Smooth muscle cell (in vitro differentiated cells): Measurements from ENCODE around the gene KCNJ6. TPM values are rescaled to one million over a fixed set of nuclear protein-coding genes. Genes with fewer than 3 reads are reported as not detected.

Experiments used
- DNase-seq: peaks from one replicate; lab custom pipeline; 2025; ENCODE audit not compliant: unreplicated experiment; lab: John Stamatoyannopoulos, UW
- H2AFZ ChIP-seq: fragments of 200-600 bp; sonication (generic); 2 replicates; pipeline ENCODE4 v1.6.0; 2016; ENCODE audit warnings: antibody characterized with exemption, low read depth, mild to moderate bottlenecking
- H3F3A ChIP-seq: fragments of 200-600 bp; sonication (generic); 2 replicates; pipeline ENCODE4 v1.6.0; 2017; ENCODE audit warnings: antibody characterized with exemption, low read depth
- H3K27ac ChIP-seq: fragments of 200-600 bp; sonication (generic); 2 replicates; pipeline ENCODE4 v1.5.1; 2016; ENCODE audit warnings: low read depth, mild to moderate bottlenecking
- H3K27me3 ChIP-seq: fragments of 200-600 bp; sonication (generic); 2 replicates; pipeline ENCODE4 v1.6.1; 2016; ENCODE audit warnings: low read depth, mild to moderate bottlenecking
- H3K36me3 ChIP-seq: fragments of 200-600 bp; sonication (generic); 2 replicates; pipeline ENCODE4 v1.5.1; 2016; ENCODE audit warnings: low read depth
- H3K4me1 ChIP-seq: fragments of 200-600 bp; sonication (generic); 2 replicates; pipeline ENCODE4 v1.5.1; 2016; ENCODE audit warnings: low read depth
- H3K4me2 ChIP-seq: fragments of 200-600 bp; sonication (generic); 2 replicates; pipeline ENCODE4 v1.6.0; 2016; ENCODE audit warnings: mild to moderate bottlenecking
- H3K4me3 ChIP-seq: fragments of 200-600 bp; sonication (generic); 2 replicates; pipeline ENCODE4 v1.5.1; 2016; ENCODE audit warnings: mild to moderate bottlenecking
- H3K79me2 ChIP-seq: fragments of 200-600 bp; sonication (generic); 2 replicates; pipeline ENCODE4 v1.6.0; 2016; ENCODE audit warnings: low read depth, mild to moderate bottlenecking
- H3K9ac ChIP-seq: fragments of 200-600 bp; sonication (generic); 2 replicates; pipeline ENCODE4 v1.6.0; 2016; ENCODE audit warnings: low read depth
- H3K9me3 ChIP-seq: fragments of 200-600 bp; sonication (generic); replicated peaks from 2 replicates; pipeline ENCODE4 v1.5.1; 2016; ENCODE audit warnings: low read depth
- H4K20me1 ChIP-seq: fragments of 200-600 bp; sonication (generic); 2 replicates; pipeline ENCODE4 v1.6.0; 2016; ENCODE audit warnings: low read depth
- whole genome bisulfite sequencing: methylation state at CpG from one replicate; pipeline ENCODE4 v1.1.7; 2016; ENCODE audit warnings: low lambda C conversion rate; 5-methylcytosine and 5-hydroxymethylcytosine counted together
- polyA plus RNA-seq: library from polyadenylated mRNA; unstranded; fragments of >200 nt; fragmentation: Nextera tagmentation; extraction: Ambion mirVana; gene quantifications from 2 replicates; pipeline ENCODE4 v1.2.1, GENCODE V29; 2016
- total RNA-seq: library from RNA; depleted of rRNA; stranded (reverse); fragments of >200 nt; gene quantifications from 2 replicates; pipeline ENCODE4 v1.2.3, GENCODE V29; 2014
- TF ChIP-seq, protein P1 (sequence below): fragments of 200-600 bp; sonication (generic); IDR thresholded peaks from 2 replicates; pipeline ENCODE4 v1.5.1; 2017; ENCODE audit warnings: borderline replicate concordance, mild to moderate bottlenecking, antibody characterized with exemption; ENCODE audit not compliant: insufficient read depth, poor library complexity, severe bottlenecking

Gene KCNJ6
- total and polyA plus RNA-seq, 2 experiments from 2014 or later: 0.15 to 0.27 TPM

DNA sequence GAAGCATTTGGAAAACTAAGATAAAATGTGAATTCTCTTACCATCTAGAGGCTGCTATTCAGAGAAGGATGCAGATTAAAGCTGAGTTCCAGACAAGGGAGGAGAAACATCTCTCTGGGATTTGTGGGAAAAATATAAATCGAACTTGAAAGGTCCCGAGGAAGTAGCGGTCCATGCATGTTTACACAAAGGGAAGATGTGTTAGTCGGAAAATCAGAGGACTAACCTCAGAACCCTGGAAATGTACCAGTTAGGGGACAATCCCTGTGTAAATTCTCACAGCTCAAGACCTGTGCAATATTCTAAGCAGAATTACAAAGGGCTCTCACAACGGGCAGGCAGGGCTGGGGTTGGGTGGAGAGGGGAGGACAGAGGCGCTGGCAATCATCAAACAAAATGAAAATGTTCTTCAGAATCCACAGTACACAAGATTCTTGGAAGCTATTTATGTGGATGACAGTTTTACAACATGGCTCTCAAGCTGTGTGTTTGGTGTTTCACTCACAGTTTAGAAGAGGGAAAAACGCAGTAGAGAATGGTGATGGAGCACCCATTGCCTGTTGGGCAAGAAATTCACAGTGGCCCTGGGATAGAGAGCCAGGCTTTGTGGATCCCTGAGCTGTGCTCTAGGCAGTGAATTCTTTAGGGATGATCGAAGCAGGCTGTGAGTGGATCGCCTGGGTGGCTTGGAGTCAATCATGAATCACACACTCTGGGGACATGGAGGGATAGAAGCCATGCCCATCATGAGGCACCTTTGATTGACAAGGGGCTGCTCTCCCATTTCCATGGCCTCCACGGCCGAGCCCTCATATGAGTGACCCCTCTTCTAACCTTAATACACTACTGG lies 47.6 kb downstream of the KCNJ6 start:
- H3K9ac ChIP-seq: no peak overlapping the region
- H3K4me2 ChIP-seq: no peak overlapping the region

DNA sequence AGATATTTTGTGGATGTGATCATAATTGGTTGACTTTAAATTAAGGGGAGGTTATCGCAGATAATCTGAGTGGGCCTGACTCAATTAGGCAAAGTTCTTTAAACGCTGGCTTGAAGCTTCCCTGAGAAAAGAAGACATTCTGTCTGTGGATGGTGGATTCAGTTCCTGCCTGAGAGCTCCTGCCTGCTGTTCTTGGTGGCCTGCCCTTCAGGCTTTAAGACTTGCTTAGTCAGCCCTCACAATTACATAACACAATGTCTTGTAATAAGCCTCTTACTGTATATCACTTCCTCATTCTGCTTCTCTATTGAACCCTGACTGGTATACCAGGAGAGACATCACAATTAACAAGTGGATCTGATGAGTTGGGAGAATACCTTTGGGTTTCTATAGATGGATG lies 50.2 kb downstream of the KCNJ6 start:
- no peak overlapping the region for H3K27ac ChIP-seq
- H3K36me3 ChIP-seq: no peaks in the 10 kb centered on the region
- DNase-seq: no peak
- WGBS: 95% methylated on average over 2 of the region's 2 CpGs
- H3K4me3 ChIP-seq: no peak overlapping the region
- H2AFZ ChIP-seq: no peak overlapping the region
- H3K4me2 ChIP-seq: no peak overlapping the region
- no peaks in the 10 kb centered on the region for H3K4me1 ChIP-seq
- no peaks in the 10 kb centered on the region for H3K79me2 ChIP-seq
- H3K27me3 ChIP-seq: no peaks in the 10 kb centered on the region
- H3K9ac ChIP-seq: no peak overlapping the region
- H3K9me3 ChIP-seq: no peaks in the 10 kb centered on the region
- TF ChIP-seq, protein P1, sequence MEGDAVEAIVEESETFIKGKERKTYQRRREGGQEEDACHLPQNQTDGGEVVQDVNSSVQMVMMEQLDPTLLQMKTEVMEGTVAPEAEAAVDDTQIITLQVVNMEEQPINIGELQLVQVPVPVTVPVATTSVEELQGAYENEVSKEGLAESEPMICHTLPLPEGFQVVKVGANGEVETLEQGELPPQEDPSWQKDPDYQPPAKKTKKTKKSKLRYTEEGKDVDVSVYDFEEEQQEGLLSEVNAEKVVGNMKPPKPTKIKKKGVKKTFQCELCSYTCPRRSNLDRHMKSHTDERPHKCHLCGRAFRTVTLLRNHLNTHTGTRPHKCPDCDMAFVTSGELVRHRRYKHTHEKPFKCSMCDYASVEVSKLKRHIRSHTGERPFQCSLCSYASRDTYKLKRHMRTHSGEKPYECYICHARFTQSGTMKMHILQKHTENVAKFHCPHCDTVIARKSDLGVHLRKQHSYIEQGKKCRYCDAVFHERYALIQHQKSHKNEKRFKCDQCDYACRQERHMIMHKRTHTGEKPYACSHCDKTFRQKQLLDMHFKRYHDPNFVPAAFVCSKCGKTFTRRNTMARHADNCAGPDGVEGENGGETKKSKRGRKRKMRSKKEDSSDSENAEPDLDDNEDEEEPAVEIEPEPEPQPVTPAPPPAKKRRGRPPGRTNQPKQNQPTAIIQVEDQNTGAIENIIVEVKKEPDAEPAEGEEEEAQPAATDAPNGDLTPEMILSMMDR: no peak
- H4K20me1 ChIP-seq: no peaks in the 10 kb centered on the region
- H3F3A ChIP-seq: peaks cover 5% of the 10 kb centered on the region

More for the DNA sequence above, 47.6 kb downstream of the KCNJ6 start:
- H3K79me2 ChIP-seq: no peaks in the 10 kb centered on the region
- peak overlapping the region; percentile 43 for H3K27ac ChIP-seq
- H3K4me1 ChIP-seq: no peaks in the 10 kb centered on the region
- H3F3A ChIP-seq: peaks cover 7% of the 10 kb centered on the region
- H3K9me3 ChIP-seq: no peaks in the 10 kb centered on the region
- no peak for DNase-seq
- no peak overlapping the region for H3K4me3 ChIP-seq
- H2AFZ ChIP-seq: no peak overlapping the region
- 69% methylated on average over 11 of the region's 11 CpGs for WGBS
- no peaks in the 10 kb centered on the region for H4K20me1 ChIP-seq
- no peaks in the 10 kb centered on the region for H3K27me3 ChIP-seq
- no peaks in the 10 kb centered on the region for H3K36me3 ChIP-seq
- TF ChIP-seq, protein P1: no peak

DNA sequence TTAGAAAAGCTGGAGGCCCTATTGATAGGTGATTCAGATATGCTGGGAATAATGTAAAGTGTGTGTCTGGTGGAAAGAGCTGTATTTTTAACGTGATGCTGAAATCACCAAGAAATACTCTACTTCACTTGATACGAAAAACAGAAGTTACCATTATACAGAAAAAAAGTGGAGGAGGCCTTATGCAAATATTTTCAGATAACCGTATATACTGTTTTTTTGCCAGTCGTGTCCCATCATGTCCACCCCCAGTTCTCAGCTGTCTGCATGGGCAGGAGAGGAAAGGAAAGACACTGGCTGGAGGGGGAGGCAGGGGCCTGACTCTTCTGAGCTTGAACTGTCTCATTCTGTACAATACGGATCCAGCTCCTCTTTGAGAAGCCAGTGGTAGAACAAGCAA lies 51.1 kb downstream of the KCNJ6 start:
- H3K79me2 ChIP-seq: no peaks in the 10 kb centered on the region
- 73% methylated on average over 5 of the region's 5 CpGs for WGBS
- no peaks in the 10 kb centered on the region for H3K4me1 ChIP-seq

More for the DNA sequence above, 51.1 kb downstream of the KCNJ6 start:
- Histone ChIP-seq H3K27ac (peak overlapping the region; percentile 24), H3F3A (peaks cover 5% of the 10 kb centered on the region), H3K9me3 (no peaks in the 10 kb centered on the region), H3K36me3 (no peaks in the 10 kb centered on the region), H4K20me1 (no peaks in the 10 kb centered on the region), H3K4me2 (no peak overlapping the region), H3K4me3 (no peak overlapping the region), H3K27me3 (no peaks in the 10 kb centered on the region), H3K9ac (no peak overlapping the region), H2AFZ (no peak overlapping the region)
- TF ChIP-seq, protein P1: no peak
- no peak for DNase-seq
